HG02759 (cell line): Measurements from ENCODE around the gene MYOZ2.
"Not testable (repeated sequence)": the region's sequence is repeated elsewhere in the genome, so short reads cannot be mapped to it uniquely, and the experiment has no call there.

Experiments used
- ATAC-seq: cut with Tn5 transposase; IDR thresholded peaks from one replicate; pipeline ENCODE4 v1.9.1; 2021; ENCODE audit warnings: mild to moderate bottlenecking, moderate library complexity; ENCODE audit not compliant: unreplicated experiment

The MYOZ2 gene

GRCh38 chr4:119125931-119126330 is 9.7 kb upstream of the MYOZ2 start:
- ATAC-seq = no peak

- ATAC-seq = no peak
Observed at GRCh38 chr4:119128148-119128547, 7.5 kb upstream of the MYOZ2 start.

- no peak for ATAC-seq
Observed at GRCh38 chr4:119130365-119131065, 5.1 kb upstream of the MYOZ2 start.

GRCh38 chr4:119131164-119131563 is 4.5 kb upstream of the MYOZ2 start:
- no peak for ATAC-seq

GRCh38 chr4:119132306-119132705 is 3.3 kb upstream of the MYOZ2 start:
- no peak for ATAC-seq

GRCh38 chr4:119136546-119136945 is 914 bp downstream of the MYOZ2 start:
- ATAC-seq = no peak

- no peak for ATAC-seq
Observed at GRCh38 chr4:119138046-119138445, 2.4 kb downstream of the MYOZ2 start.

- no peak for ATAC-seq
Observed at GRCh38 chr4:119139311-119139710, 3.7 kb downstream of the MYOZ2 start.

- ATAC-seq = no peak
Observed at GRCh38 chr4:119139822-119140252, 4.2 kb downstream of the MYOZ2 start.

GRCh38 chr4:119141283-119141682 is 5.7 kb downstream of the MYOZ2 start:
- ATAC-seq = not testable (repeated sequence)

- ATAC-seq = no peak
Observed at GRCh38 chr4:119142833-119143232, 7.2 kb downstream of the MYOZ2 start.

GRCh38 chr4:119143341-119143740 is 7.7 kb downstream of the MYOZ2 start:
- not testable (repeated sequence) for ATAC-seq

- ATAC-seq = no peak
Observed at GRCh38 chr4:119149110-119149509, 13.5 kb downstream of the MYOZ2 start.

- no peak for ATAC-seq
Observed at GRCh38 chr4:119151161-119151560, 15.5 kb downstream of the MYOZ2 start.

- no peak for ATAC-seq
Observed at GRCh38 chr4:119152741-119153140, 17.1 kb downstream of the MYOZ2 start.

GRCh38 chr4:119162174-119162573 is 26.5 kb downstream of the MYOZ2 start:
- ATAC-seq = no peak

GRCh38 chr4:119165767-119166166 is 30.1 kb downstream of the MYOZ2 start:
- ATAC-seq = no peak

- no peak for ATAC-seq
Observed at GRCh38 chr4:119170195-119170594, 34.6 kb downstream of the MYOZ2 start.

- ATAC-seq = no peak
Observed at GRCh38 chr4:119172223-119172622, 36.6 kb downstream of the MYOZ2 start.

- not testable (repeated sequence) for ATAC-seq
Observed at GRCh38 chr4:119173729-119174361, 38.2 kb downstream of the MYOZ2 start.

- ATAC-seq = no peak
Observed at GRCh38 chr4:119179011-119179410, 43.4 kb downstream of the MYOZ2 start.

GRCh38 chr4:119184128-119184527 is 48.5 kb downstream of the MYOZ2 start:
- ATAC-seq = no peak

GRCh38 chr4:119189638-119190037 is 54.0 kb downstream of the MYOZ2 start:
- ATAC-seq = no peak
